ENCODE data around the gene PUS7L. TPM values are rescaled to one million over a fixed set of nuclear protein-coding genes. Genes with fewer than 3 reads are reported as not detected.
"Not testable (repeated sequence)": the region's sequence is repeated elsewhere in the genome, so short reads cannot be mapped to it uniquely, and the experiment has no call there.

The PUS7L gene
- 18.7 and 22.8 TPM in 2 replicates for total RNA-seq

DNA sequence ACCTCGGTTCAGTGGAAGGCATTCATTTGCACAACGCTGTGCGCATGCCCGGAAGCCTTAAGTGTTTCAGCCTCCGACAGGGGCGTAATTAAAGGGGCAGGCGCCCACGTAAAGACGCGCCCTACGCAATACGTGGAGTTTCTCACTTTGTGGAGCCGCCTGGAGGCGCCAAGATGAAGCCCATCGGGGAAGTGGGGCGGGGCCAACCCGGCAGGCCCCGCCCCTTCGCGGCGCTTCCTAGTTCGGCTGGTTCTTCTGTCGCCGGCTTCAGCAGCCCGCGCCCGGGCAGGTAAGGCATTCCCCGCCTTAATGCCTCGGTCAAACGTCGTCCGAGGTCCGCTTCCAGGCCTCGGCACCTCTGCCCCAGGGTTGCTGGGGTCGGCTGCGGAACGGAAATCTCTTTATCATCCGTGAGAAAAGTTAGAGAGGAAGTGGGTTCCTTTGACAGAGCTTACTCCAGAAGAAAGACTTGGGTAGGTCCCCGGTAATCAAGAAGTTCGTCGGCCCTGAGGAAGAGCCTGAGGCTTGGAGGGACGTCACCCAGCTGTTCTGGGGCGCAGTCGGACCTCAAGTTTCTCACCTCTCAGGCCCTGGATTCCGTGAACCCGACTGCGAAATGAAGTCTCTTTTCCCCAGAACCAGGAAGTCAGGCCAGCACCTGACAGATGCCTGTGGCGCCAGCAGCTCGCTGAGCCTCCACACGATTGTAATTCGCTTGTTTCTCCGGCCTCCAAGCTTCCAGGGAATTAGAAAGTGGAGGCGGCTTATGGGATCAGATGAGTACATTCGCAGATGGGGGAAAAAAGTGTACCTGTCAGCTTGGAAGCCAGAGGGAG lies at the start of gene PUS7L, which contains the start of gene IRAK4:
Gene PUS7L (minus strand): TSS at position 63 of the 836 bp plus-strand sequence. CDS start 3,545 bp downstream, outside the sequence.
Gene IRAK4 (plus strand): TSS at position 224 of the 836 bp plus-strand sequence. CDS start 9,161 bp downstream, outside the sequence.
- peak; percentile 98 for DNase-seq

DNA sequence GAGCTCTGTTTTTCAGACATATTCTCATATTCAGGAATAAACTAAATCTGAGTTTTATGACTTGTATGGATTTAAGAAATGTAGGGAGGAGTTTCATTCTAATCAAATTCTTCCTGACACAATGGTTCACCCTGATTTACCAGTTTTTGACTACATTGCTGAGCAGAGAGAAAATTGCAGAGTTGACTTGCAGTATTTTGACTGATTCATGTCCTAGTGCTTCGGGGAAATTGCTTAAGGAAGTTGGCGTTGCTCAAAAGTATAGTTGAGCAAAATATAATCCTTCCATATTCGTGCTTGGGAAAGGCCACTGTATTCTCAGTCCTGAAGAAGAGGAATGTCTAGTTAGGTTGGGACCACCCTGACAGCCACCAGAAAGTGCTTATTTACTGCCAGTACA lies 48.8 kb upstream of the PUS7L start:
- no peak for DNase-seq

DNA sequence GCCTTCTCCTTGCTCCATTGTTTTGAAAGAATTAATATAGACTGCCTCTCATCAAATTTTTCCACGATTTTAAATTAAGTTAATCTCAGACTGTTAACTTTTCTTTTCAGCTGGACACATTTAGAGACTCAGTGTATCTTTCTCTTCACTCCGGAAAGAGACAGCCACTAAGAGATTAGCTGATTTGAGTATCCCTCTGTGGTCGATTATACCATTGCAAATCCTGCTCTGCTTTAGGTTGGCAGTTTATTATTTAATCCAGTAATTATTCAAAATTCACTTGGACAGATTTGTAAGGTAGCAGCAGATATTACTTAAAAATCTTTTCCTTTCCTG lies 48.1 kb upstream of the PUS7L start:
- DNase-seq: no peak

DNA sequence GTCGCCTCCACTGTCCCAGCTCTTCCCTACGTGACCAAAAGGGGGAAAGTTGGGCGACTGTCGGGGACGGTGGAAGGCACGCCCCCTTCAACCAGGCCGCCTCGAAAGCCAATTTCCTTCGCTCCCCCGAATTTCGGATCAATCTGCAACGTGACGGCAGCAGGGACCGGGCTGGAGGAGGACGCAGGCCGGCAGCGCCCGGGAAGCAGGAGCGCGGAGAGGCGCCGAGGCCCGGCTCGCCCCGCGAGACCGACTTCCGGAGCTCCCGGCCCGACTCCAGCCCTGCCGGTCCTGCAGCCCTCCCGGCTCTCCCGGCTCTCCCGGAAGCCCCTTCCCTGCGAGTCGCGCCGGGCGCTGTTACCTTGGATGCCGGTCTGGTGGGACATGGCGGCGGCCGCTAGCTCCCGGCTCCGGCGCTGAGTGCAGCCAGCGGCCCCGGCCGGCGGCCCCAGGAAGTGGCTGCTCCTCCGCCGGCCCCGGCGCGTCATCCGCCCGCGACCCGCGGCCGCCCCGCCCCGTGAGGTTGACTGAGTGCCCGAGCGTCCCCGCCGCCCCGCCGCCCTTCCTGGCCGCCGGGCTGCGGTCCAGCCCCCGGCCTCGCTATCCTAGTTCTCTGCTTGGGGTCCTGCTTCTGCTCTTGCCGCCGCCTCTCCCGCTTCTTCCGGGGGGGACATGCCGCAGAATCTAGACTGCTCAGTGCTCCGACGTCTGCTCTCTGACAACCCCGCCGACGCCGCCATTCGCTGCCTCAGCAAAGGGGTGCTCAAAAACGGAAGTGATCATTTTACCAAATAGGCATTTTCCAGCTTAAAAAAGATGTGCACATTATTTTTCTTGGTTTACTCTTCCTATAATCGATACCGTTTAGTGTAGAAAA lies 47.5 kb upstream of the PUS7L start, which contains the start of gene TWF1:
Gene TWF1 (minus strand): TSS at position 458 of the 877 bp plus-strand sequence. CDS start 72 bp downstream, at position 386.
- peak; percentile 86 for DNase-seq

DNA sequence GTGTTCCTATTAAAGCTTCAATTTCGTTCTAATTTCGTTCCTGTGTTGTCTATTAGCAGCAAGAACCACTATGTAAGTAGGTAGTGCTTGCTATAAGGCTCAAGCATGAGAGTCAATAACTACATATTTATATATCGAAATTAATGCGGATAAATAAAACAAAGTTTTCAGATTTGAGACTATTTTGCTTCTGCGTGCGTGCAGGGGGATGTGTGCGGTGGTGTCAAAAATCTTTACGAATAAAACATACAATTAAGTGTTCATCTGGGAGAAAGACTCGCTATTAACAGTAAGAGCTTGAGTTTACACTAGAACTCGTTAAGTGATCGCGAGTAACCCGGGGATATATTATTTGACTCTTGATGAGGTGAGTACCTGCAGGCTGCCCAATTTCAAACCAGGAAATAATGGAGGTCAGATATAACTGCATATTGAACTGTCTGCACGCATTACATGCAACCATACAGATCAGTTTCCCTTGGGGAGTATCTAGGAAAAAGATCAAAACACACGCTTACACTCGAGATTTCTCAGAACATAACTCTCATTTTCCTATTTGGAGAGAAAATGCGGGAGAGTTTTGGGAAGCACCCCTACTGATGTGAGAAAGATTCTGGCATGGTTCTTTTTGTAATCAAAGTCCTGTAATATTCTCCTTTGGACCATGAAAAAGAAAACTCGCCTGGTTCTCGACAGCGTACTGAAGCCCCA lies 46.7 kb upstream of the PUS7L start:
- peak; percentile 29 for DNase-seq

- DNase-seq: no peak
These were observed 39.1 kb upstream of the PUS7L start for GRCh38 chr12:43797561-43798217.

DNA sequence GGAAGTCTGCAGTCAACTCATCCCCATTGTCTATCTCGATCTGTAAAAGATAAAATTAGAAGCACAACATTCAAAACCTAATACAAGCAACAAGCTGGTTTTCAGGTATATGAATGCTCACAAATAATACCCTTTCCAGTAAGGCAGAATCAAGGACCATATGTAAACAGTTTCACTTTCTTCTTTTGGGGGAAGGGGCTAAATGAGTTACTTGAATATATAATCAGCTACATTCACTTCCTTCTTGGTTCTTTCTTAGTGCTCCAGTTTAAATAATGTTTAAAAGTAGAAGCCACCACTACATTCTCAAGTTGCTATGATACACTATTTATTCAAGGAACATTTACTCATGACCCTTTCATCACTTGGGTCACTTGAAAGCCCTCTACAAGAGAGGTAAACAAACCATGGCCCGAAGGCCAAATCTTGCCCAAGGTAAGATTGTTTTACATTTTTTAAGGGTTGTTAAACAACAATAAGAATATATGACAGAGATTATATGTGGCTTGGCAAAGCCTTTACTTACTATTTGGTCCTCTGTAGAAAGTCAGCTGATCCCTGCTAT lies 37.2 kb upstream of the PUS7L start:
- DNase-seq: no peak

GRCh38 chr12:43789941-43790340 lies 31.4 kb upstream of the PUS7L start:
- DNase-seq: peak; percentile 54

- no peak for DNase-seq
These were observed 28.5 kb upstream of the PUS7L start for GRCh38 chr12:43786899-43787693.

- DNase-seq: peak; percentile 9
These were observed 17.9 kb upstream of the PUS7L start for GRCh38 chr12:43776498-43776897.

GRCh38 chr12:43766291-43766690 lies 7.7 kb upstream of the PUS7L start:
- DNase-seq: no peak

- DNase-seq: no peak
These were observed 5.9 kb upstream of the PUS7L start for GRCh38 chr12:43764528-43764927.

- no peak for DNase-seq
These were observed 5.2 kb upstream of the PUS7L start for GRCh38 chr12:43763769-43764168.

DNA sequence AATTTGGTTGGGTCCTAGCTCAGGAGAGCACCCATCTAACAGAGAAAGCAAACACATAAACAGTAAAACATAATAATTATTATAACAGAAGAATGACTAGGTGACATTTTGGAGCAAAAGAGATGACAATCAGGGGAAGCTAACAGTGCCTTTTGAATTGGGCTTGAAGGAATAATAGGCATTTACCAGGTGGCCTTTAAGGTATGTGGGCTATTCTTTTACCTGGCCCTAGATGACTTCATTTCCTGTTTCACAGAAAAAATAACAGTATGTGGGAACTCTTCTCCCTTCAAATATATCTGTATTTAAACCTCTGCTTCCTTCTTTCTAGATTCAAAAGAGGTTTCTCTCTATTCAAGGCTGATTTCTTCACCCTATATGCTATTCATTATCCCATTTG lies 4.0 kb upstream of the PUS7L start:
- DNase-seq: no peak

GRCh38 chr12:43761500-43761899 lies 2.9 kb upstream of the PUS7L start:
- DNase-seq: no peak

- DNase-seq: no peak
These were observed 1.8 kb upstream of the PUS7L start for GRCh38 chr12:43760396-43760795.

DNA sequence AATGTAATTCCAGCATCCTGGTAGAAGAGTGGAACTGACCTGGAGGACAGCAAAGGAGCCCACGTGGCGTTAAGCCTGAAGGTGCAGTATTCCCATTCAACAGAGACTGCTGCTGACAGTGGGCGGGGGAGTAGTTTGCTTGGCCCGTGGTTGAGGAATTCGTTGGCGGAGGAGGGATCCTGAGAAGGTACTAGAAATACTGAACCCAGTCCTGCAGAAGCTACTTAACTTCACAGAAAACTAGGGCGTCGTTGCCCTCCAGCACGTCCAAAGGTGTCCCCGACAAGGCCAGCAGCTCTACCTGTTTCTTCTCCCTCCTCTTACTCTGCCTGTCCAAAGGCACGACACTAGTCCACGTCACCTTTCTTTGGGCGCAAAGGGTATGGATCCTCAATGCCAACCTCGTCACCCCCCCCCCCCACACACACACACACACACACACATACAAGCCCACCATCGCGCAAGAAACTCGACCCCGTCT lies 303 bp downstream of the PUS7L start:
- peak; percentile 57 for DNase-seq

DNA sequence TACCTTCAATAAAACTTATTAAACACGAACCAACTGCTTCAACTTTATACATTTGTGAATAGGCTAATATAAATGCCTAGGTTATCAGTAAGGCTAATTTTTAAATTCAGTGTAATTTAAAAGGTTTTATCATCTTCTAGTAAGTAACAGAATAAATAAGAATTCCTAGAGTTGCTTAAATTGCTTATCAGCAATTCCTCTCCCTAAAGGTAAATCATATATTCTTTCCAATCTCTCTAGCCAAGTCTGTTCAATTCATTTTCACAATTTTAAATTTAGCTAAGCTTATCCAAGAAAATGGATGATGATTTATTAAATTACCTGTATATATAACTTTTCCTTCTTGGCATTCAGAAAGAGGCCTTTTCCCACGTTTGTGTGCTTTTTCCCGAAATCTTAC lies 4.6 kb downstream of the PUS7L start:
- no peak for DNase-seq

GRCh38 chr12:43751360-43751759 lies 7.2 kb downstream of the PUS7L start:
- DNase-seq: not testable (repeated sequence)

DNA sequence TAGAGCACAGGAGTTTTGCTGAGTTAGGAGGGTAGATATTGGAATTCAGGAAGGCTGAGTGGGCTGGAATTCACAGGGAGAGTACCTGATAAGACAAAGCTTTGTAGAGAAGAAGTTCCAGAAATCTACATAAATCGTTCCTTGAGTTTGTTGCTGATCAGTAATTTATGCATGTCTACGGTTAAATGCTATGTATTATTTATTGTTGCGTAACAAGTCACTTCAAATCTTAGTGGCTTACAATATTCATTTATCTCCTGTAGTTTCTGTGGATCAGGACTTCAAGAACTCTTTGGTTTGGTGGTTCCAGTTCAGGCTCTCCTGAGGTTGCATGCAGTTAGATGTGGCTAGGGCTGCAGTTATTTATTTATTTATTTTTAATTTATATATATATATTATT lies 7.8 kb downstream of the PUS7L start:
- DNase-seq: no peak

- DNase-seq: no peak
These were observed 9.6 kb downstream of the PUS7L start for GRCh38 chr12:43749016-43749415.

Measured in dermis blood vessel endothelial cell (primary cell).